ENCODE results near the gene ALDH16A1. TPM values are rescaled to one million over a fixed set of nuclear protein-coding genes. Genes with fewer than 3 reads are reported as not detected.

The ALDH16A1 gene
- total RNA-seq, 1 donor from 2014 or later: 51.9 TPM

DNA sequence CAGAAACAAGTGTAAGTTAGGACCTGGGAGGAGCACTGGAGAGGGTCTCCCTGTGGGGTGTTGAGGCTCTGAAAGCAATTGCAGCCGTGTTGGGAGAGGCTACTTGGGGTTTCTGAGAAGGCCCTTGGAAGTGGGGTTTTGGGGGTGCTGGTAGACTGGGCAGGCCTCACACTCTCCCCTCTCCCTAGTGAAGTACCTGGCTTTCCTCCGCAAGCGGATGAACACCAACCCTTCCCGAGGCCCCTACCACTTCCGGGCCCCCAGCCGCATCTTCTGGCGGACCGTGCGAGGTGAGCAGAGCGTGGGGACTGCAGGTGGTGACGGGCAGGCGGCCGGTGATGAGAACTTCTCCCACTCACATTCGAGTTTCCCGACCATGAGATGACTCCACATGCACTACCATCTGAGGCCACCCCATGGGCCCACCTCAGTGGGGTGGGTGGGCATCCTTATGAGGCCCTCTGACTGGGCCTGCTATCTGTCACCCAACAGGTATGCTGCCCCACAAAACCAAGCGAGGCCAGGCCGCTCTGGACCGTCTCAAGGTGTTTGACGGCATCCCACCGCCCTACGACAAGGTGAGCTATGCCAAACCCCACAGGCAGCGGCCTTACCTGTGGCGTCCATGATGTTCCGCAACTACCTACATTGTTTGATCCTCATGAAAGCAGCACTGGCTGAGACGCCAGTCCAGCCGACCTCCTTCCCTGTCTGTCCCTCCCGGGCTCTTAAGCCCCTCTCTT is 37.4 kb downstream of the ALDH16A1 start:
- Mint-ChIP-seq H3K36me3 (ENCODE audit: low read depth) (peaks cover 48% of the 10 kb centered on the region), H3K4me3 (peak overlapping the region; percentile 98), H3K4me1 (peaks cover 44% of the 10 kb centered on the region), H3K9me3 (no peaks in the 10 kb centered on the region), H3K27me3 (ENCODE audit: low read depth) (peaks cover 23% of the 10 kb centered on the region), H3K27ac (ENCODE audit: unreplicated experiment) (peak overlapping the region; percentile 62)
- TF ChIP-seq, protein P1, sequence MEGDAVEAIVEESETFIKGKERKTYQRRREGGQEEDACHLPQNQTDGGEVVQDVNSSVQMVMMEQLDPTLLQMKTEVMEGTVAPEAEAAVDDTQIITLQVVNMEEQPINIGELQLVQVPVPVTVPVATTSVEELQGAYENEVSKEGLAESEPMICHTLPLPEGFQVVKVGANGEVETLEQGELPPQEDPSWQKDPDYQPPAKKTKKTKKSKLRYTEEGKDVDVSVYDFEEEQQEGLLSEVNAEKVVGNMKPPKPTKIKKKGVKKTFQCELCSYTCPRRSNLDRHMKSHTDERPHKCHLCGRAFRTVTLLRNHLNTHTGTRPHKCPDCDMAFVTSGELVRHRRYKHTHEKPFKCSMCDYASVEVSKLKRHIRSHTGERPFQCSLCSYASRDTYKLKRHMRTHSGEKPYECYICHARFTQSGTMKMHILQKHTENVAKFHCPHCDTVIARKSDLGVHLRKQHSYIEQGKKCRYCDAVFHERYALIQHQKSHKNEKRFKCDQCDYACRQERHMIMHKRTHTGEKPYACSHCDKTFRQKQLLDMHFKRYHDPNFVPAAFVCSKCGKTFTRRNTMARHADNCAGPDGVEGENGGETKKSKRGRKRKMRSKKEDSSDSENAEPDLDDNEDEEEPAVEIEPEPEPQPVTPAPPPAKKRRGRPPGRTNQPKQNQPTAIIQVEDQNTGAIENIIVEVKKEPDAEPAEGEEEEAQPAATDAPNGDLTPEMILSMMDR (conservative IDR thresholded peaks at IDR 0.05): no peak
- no peak for DNase-seq (ENCODE audit: low read depth, low spot score)

DNA sequence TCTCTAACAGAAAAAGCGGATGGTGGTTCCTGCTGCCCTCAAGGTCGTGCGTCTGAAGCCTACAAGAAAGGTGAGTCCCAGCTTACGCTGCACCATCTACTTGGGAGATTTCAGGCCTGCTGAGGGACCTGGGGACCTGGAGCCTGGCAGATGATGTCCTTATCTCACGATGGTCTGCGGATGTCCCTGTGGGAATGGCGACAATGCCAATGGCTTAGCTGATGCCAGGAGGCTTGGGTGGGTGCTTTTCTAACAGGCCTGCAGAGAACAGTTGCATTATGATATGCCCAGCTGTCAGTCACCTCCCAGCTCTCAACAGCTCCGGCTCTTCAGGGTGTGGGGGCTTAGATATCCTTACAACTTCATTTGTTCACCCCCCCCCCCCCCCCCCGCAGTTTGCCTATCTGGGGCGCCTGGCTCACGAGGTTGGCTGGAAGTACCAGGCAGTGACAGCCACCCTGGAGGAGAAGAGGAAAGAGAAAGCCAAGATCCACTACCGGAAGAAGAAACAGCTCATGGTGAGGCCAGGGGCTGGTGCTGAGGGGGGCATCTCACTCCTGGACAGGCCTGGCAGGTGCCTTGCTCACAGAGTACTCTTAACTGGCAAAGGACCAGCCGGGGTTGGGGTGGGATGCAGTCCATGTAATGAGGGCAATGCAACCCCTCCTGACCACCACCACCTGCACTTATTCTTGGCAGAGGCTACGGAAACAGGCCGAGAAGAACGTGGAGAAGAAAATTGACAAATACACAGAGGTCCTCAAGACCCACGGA is 38.2 kb downstream of the ALDH16A1 start:
- TF ChIP-seq, protein P1 (conservative IDR thresholded peaks at IDR 0.05): no peak
- Mint-ChIP-seq H3K36me3 (ENCODE audit: low read depth) (peaks cover 53% of the 10 kb centered on the region), H3K4me3 (peak overlapping the region; percentile 98), H3K27me3 (ENCODE audit: low read depth) (peaks cover 29% of the 10 kb centered on the region), H3K9me3 (no peaks in the 10 kb centered on the region), H3K27ac (ENCODE audit: unreplicated experiment) (no peak overlapping the region), H3K4me1 (peaks cover 51% of the 10 kb centered on the region)
- DNase-seq (ENCODE audit: low read depth, low spot score): no peak

DNA sequence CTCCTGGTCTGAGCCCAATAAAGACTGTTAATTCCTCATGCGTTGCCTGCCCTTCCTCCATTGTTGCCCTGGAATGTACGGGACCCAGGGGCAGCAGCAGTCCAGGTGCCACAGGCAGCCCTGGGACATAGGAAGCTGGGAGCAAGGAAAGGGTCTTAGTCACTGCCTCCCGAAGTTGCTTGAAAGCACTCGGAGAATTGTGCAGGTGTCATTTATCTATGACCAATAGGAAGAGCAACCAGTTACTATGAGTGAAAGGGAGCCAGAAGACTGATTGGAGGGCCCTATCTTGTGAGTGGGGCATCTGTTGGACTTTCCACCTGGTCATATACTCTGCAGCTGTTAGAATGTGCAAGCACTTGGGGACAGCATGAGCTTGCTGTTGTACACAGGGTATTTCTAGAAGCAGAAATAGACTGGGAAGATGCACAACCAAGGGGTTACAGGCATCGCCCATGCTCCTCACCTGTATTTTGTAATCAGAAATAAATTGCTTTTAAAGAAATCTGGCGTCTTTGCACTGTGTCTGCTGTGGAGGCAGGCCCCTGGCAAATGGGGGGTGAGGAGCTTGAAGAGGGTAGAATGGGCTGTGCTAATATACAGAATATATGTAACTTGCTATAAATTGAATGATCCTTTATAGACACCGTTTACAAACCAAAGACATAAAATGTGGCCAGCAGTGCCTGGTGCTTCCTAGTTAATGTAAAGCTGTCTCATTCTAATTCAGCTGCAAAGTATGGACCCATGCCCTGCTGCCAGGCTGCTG is 39.0 kb downstream of the ALDH16A1 start:
- no peaks in the 10 kb centered on the region for H3K9me3 Mint-ChIP-seq
- H3K4me1 Mint-ChIP-seq: peaks cover 56% of the 10 kb centered on the region
- no peak overlapping the region for H3K27ac Mint-ChIP-seq (ENCODE audit: unreplicated experiment)
- H3K27me3 Mint-ChIP-seq (ENCODE audit: low read depth): peaks cover 29% of the 10 kb centered on the region
- TF ChIP-seq, protein P1 (conservative IDR thresholded peaks at IDR 0.05): no peak
- peak overlapping the region; percentile 77 for H3K4me3 Mint-ChIP-seq
- no peak for DNase-seq (ENCODE audit: low read depth, low spot score)
- H3K36me3 Mint-ChIP-seq (ENCODE audit: low read depth): peaks cover 57% of the 10 kb centered on the region

DNA sequence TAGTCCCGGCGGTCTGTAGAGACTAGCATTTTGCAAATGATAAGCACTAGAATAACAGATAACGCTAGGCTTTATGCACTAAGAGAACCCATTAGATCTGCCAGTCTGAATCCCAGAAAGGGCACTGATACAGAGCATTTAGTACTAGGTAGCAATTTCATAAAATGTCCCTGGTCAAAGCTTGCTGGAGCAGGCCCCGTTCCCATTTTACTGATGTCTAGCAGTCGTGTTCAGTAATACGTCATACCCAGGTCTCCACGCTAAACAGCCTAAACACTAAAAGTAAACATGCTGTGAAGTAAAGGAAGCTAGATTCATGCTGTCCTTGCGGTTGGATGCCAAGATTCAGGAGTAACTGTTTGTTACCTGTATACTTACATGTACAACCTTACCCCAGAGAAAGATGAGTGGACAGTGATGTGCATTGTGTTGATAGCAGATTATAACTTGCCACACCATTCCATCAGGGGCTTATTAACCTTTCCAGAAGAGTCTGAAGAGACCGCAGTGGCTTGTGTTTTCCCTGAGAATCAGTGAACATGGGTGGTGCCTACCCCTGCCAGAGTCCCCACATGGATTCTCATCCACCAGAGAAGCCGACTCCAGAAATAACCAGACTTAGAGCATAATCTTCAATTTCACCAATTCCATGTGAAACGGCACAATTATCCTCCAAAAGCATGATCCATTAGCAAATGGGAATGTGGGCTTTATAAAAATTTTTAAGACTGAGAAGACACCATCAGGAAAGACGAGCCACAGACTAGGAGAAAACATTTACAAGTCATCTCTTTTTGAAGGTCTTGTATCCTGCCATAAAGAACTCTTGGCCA is 39.8 kb downstream of the ALDH16A1 start:
- Mint-ChIP-seq H3K27ac (ENCODE audit: unreplicated experiment) (no peak overlapping the region), H3K27me3 (ENCODE audit: low read depth) (peaks cover 22% of the 10 kb centered on the region), H3K36me3 (ENCODE audit: low read depth) (peaks cover 55% of the 10 kb centered on the region), H3K9me3 (no peaks in the 10 kb centered on the region), H3K4me1 (peaks cover 58% of the 10 kb centered on the region), H3K4me3 (peak overlapping the region; percentile 77)
- TF ChIP-seq, protein P1 (conservative IDR thresholded peaks at IDR 0.05): no peak
- DNase-seq (ENCODE audit: low read depth, low spot score): no peak

Measured in neural crest cell (in vitro differentiated cells).